HG03097 (cell line): Measurements from ENCODE around the gene SESN1.
A peak's percentile ranks its signal among the peaks of the same experiment; 100 is the strongest.
"Not testable (repeated sequence)": the region's sequence is repeated elsewhere in the genome, so short reads cannot be mapped to it uniquely, and the experiment has no call there.

Experiments
- ATAC-seq: cut with Tn5 transposase; IDR thresholded peaks from one replicate; pipeline ENCODE4 v1.9.1; 2021; ENCODE audit not compliant: unreplicated experiment, low FRiP score

SESN1 gene

GRCh38 chr6:109094416-109095035 is at the start of gene SESN1:
Gene SESN1, minus strand, starts transcription at chr6:109094846. Its CDS starts 773 bp downstream, at chr6:109094073.
- peak; percentile 53 for ATAC-seq

- no peak for ATAC-seq
Measured at GRCh38 chr6:109143191-109143590, 48.5 kb upstream of the SESN1 start.

- ATAC-seq, result not testable (repeated sequence)
Measured at GRCh38 chr6:109142067-109142466, 47.4 kb upstream of the SESN1 start.

GRCh38 chr6:109139109-109139508 is 44.5 kb upstream of the SESN1 start:
- no peak for ATAC-seq

- ATAC-seq, result not testable (repeated sequence)
Measured at GRCh38 chr6:109136530-109136929, 41.9 kb upstream of the SESN1 start.

GRCh38 chr6:109136039-109136438 is 41.4 kb upstream of the SESN1 start:
- ATAC-seq, result not testable (repeated sequence)

GRCh38 chr6:109135600-109135999 is 41.0 kb upstream of the SESN1 start:
- not testable (repeated sequence) for ATAC-seq

GRCh38 chr6:109130065-109130464 is 35.4 kb upstream of the SESN1 start:
- no peak for ATAC-seq

GRCh38 chr6:109125504-109125903 is 30.9 kb upstream of the SESN1 start:
- ATAC-seq, result no peak

- no peak for ATAC-seq
Measured at GRCh38 chr6:109124219-109124618, 29.6 kb upstream of the SESN1 start.

- ATAC-seq, result no peak
Measured at GRCh38 chr6:109121411-109121810, 26.8 kb upstream of the SESN1 start.

GRCh38 chr6:109118871-109119354 is 24.3 kb upstream of the SESN1 start:
- ATAC-seq, result no peak

GRCh38 chr6:109118337-109118736 is 23.7 kb upstream of the SESN1 start:
- no peak for ATAC-seq

- peak; percentile 72 for ATAC-seq
Measured at GRCh38 chr6:109117346-109118035, 22.8 kb upstream of the SESN1 start.

GRCh38 chr6:109112663-109113062 is 18.0 kb upstream of the SESN1 start:
- ATAC-seq, result not testable (repeated sequence)

- ATAC-seq, result not testable (repeated sequence)
Measured at GRCh38 chr6:109109663-109110062, 15.0 kb upstream of the SESN1 start.

GRCh38 chr6:109105681-109106080 is 11.0 kb upstream of the SESN1 start:
- ATAC-seq, result no peak

GRCh38 chr6:109104512-109104911 is 9.9 kb upstream of the SESN1 start:
- ATAC-seq, result no peak

- no peak for ATAC-seq
Measured at GRCh38 chr6:109103942-109104341, 9.3 kb upstream of the SESN1 start.

GRCh38 chr6:109102762-109103161 is 8.1 kb upstream of the SESN1 start:
- no peak for ATAC-seq

GRCh38 chr6:109097661-109098060 is 3.0 kb upstream of the SESN1 start:
- no peak for ATAC-seq

- ATAC-seq, result no peak
Measured at GRCh38 chr6:109096208-109096607, 1.6 kb upstream of the SESN1 start.
